IMR-90 (cell line): ENCODE measurements around the gene LNX1. TPM values are rescaled to one million over a fixed set of nuclear protein-coding genes. Genes with fewer than 3 reads are reported as not detected.
A peak's percentile ranks its signal among the peaks of the same experiment; 100 is the strongest.

ENCODE experiments used
- ATAC-seq: fragments of 200-7000 bp; cut with Tn5 transposase; 2 replicates; pipeline ENCODE4 v1.9.1; 2020; ENCODE audit warnings: low read depth, mild to moderate bottlenecking, moderate library complexity
- BruUV-seq: library from RNA; stranded (reverse); fragments of 400-500 nt; replicated peaks from 2 replicates; lab custom pipeline; 2021; lab: Mats Ljungman, UMichigan
- CTCF ChIA-PET: fragments of 300-600 bp; formaldehyde crosslinking; extraction: SDS; loops from one replicate; lab custom pipeline; 2021; ENCODE audit warnings: antibody characterized with exemption; lab: Yijun Ruan, JAX
- POLR2A ChIA-PET: fragments of 300-600 bp; sonication (Branson Sonifier 250); formaldehyde crosslinking; loops from one replicate; lab custom pipeline; 2022; ENCODE audit warnings: antibody characterized with exemption; ENCODE audit not compliant: unreplicated experiment; lab: Charles Lee
- DNase-seq: peaks from one replicate; pipeline ENCODE4 v3.0.0; 2013
- H2AFZ ChIP-seq: replicated peaks from 2 replicates; pipeline ENCODE3; 2013; ENCODE audit warnings: low read length, mild to moderate bottlenecking; ENCODE audit not compliant: poor library complexity
- H2AK5ac ChIP-seq: 2 replicates; pipeline ENCODE4 v1.6.1; 2013; ENCODE audit warnings: low read depth, low read length, inconsistent platforms
- H2AK9ac ChIP-seq: replicated peaks from 2 replicates; pipeline ENCODE3; 2013; ENCODE audit warnings: mild to moderate bottlenecking, low read depth, low read length, moderate library complexity; ENCODE audit not compliant: poor library complexity
- H2BK120ac ChIP-seq: 2 replicates; pipeline ENCODE4 v1.6.1; 2013; ENCODE audit warnings: low read depth, low read length, inconsistent platforms
- H2BK15ac ChIP-seq: 3 replicates; pipeline ENCODE4 v1.6.1; 2013; ENCODE audit warnings: low read depth, low read length, inconsistent platforms
- H2BK20ac ChIP-seq: 2 replicates; pipeline ENCODE4 v1.6.1; 2013; ENCODE audit warnings: low read depth, mild to moderate bottlenecking, inconsistent platforms, low read length, moderate library complexity
- H2BK5ac ChIP-seq: 2 replicates; pipeline ENCODE4 v1.6.1; 2013; ENCODE audit warnings: mild to moderate bottlenecking, low read depth, low read length, inconsistent platforms; ENCODE audit not compliant: poor library complexity, severe bottlenecking
- H3K14ac ChIP-seq: replicated peaks from 2 replicates; pipeline ENCODE4 v1.6.1; 2013; ENCODE audit warnings: low read depth, low read length, inconsistent platforms
- H3K18ac ChIP-seq: 2 replicates; pipeline ENCODE4 v1.6.1; 2013; ENCODE audit warnings: low read depth, low read length, control low read depth
- H3K23ac ChIP-seq: 2 replicates; pipeline ENCODE4 v1.6.1; 2013; ENCODE audit warnings: low read depth, low read length, inconsistent platforms
- H3K27ac ChIP-seq: 2 replicates; pipeline ENCODE4 v1.5.1; 2013; ENCODE audit warnings: mild to moderate bottlenecking, control low read depth, low read length; ENCODE audit not compliant: insufficient read depth
- H3K27me3 ChIP-seq: 2 replicates; pipeline ENCODE4 v1.6.1; 2013; ENCODE audit warnings: low read length; ENCODE audit not compliant: control insufficient read depth, insufficient read depth
- H3K36me3 ChIP-seq: 2 replicates; pipeline ENCODE4 v1.6.1; 2013; ENCODE audit warnings: low read length, mixed read lengths; ENCODE audit not compliant: control insufficient read depth, insufficient read depth
- H3K4ac ChIP-seq: 2 replicates; pipeline ENCODE4 v1.6.1; 2013; ENCODE audit warnings: low read depth, low read length, inconsistent platforms
- H3K4me1 ChIP-seq: 2 replicates; pipeline ENCODE4 v1.6.1; 2013; ENCODE audit warnings: low read length, mixed read lengths; ENCODE audit not compliant: control insufficient read depth, insufficient read depth
- H3K4me2 ChIP-seq: 2 replicates; pipeline ENCODE4 v1.6.1; 2013; ENCODE audit warnings: low read depth, mild to moderate bottlenecking, control low read depth, low read length, moderate library complexity
- H3K4me3 ChIP-seq: 2 replicates; pipeline ENCODE4 v1.5.1; 2013; ENCODE audit warnings: low read depth, mild to moderate bottlenecking, control low read depth, low read length, moderate library complexity; ENCODE audit not compliant: insufficient read depth
- H3K56ac ChIP-seq: 2 replicates; pipeline ENCODE4 v1.6.1; 2013; ENCODE audit warnings: low read length, inconsistent platforms; ENCODE audit not compliant: insufficient read depth; ENCODE audit errors: extremely low read depth
- H3K79me1 ChIP-seq, 2 experiments: 2 replicates each; pipeline ENCODE4 v1.6.1; 2013; ENCODE audit warnings: low read length in 2 of 2, inconsistent platforms in 1 of 2, low read depth in 1 of 2
- H3K9ac ChIP-seq: 2 replicates; pipeline ENCODE4 v1.6.1; 2013; ENCODE audit warnings: low read depth, low read length, control low read depth
- H3K9me1 ChIP-seq: 2 replicates; pipeline ENCODE4 v1.6.1; 2013; ENCODE audit warnings: low read length, inconsistent platforms; ENCODE audit not compliant: insufficient read depth
- H3K9me3 ChIP-seq: 2 replicates; pipeline ENCODE4 v1.6.1; 2013; ENCODE audit warnings: low read length; ENCODE audit not compliant: control insufficient read depth, insufficient read depth
- H4K20me1 ChIP-seq: 2 replicates; pipeline ENCODE4 v1.6.1; 2013; ENCODE audit warnings: low read length, inconsistent platforms; ENCODE audit not compliant: insufficient read depth
- H4K5ac ChIP-seq: 2 replicates; pipeline ENCODE4 v1.6.1; 2013; ENCODE audit warnings: mild to moderate bottlenecking, low read depth, low read length, control low read depth
- H4K8ac ChIP-seq, 2 experiments: 2 replicates each; pipeline ENCODE4 v1.6.1; 2013; ENCODE audit warnings: low read depth in 2 of 2, low read length in 2 of 2, control low read depth in 1 of 2, inconsistent platforms in 1 of 2
- H4K91ac ChIP-seq: 2 replicates; pipeline ENCODE4 v1.6.1; 2013; ENCODE audit warnings: low read depth, low read length, inconsistent platforms; ENCODE audit not compliant: insufficient read depth
- FOS ChIP-seq: fragments of 150-350 bp; IDR thresholded peaks from 2 replicates; pipeline ENCODE4 v1.6.1; 2016; ENCODE audit warnings: low read depth, low read length
- MAFK ChIP-seq: IDR thresholded peaks from 2 replicates; pipeline ENCODE4 v1.6.1; 2012; ENCODE audit warnings: low read depth, low read length, improper control_type of control experiment
- dilution Hi-C: fragments of 300-500 bp; cut with HindIII; formaldehyde crosslinking; loops from one replicate; pipeline ENCODE4 v1.14.3; 2018; ENCODE audit warnings: low sequenced_read_pairs; ENCODE audit not compliant: unreplicated experiment
- in situ Hi-C: fragments of 300-500 bp; cut with MboI; formaldehyde crosslinking; loops from 3 replicates; pipeline ENCODE4 v1.14.3; 2019; ENCODE audit warnings: low sequenced_read_pairs, inconsistent platforms, mixed read lengths
- intact Hi-C: fragments of 100-400 bp; cut with micrococcal nuclease; formaldehyde crosslinking; loops from 2 replicates; pipeline ENCODE4 v1.10.0; 2022
- polyA plus RNA-seq, 3 experiments: library from polyadenylated mRNA; depleted of rRNA; stranded (reverse); fragments of >200 nt; gene quantifications; 2 replicates each; pipeline ENCODE4 v1.2.3, GENCODE V29; 2012; ENCODE audit warnings: low replicate concordance in 1 of 3
- total RNA-seq: library from RNA; depleted of rRNA; stranded (reverse); fragments of >200 nt; gene quantifications from 2 replicates; pipeline ENCODE4 v1.2.3, GENCODE V29; 2012

Gene LNX1
- total and polyA plus RNA-seq, 2 of the 4 experiments (the other 2 are of a cell fraction) = 0.15 to 0.36 TPM

DNA sequence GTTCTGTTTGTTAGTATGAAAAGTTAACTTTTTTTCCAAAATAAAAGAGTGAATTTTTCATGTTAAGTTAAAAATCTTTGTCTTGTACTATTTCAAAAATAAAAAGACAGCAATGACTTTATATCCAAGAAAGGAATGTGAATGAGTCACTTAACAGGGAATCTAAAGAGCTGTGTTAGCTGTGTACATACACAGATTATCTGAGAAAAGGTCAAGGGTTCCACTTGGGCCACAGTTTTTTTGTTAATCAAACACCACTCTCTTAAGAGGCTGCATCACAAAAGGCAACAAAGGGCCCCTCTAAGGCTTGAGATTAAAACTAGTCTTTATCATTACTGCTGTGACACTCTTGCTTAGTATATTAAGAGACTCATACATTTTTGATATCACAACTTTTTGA lies 131.7 kb downstream of the LNX1 start:
- intact Hi-C loops = loop anchor here (10.0 kb wide), 1 partner anchor 265 kb away; no protein-coding TSS in a partner anchor
- POLR2A ChIA-PET = no interaction called here
- DNase-seq = peak; percentile 60

More for the DNA sequence above, 131.7 kb downstream of the LNX1 start:
- no TSS peak for BruUV-seq
- no peak overlapping the region for H2AK5ac ChIP-seq
- H2AFZ ChIP-seq = no peak overlapping the region
- H3K4ac ChIP-seq = no peak overlapping the region
- H3K79me1 ChIP-seq = peaks cover 17 to 20% of the 10 kb centered on the region in 2 experiments
- H3K36me3 ChIP-seq = peaks cover 11% of the 10 kb centered on the region
- H3K56ac ChIP-seq = no peak overlapping the region
- H3K23ac ChIP-seq = no peak overlapping the region
- H3K4me2 ChIP-seq = no peak overlapping the region
- H3K9ac ChIP-seq = no peak overlapping the region
- H4K8ac ChIP-seq = no peak overlapping the region
- no peaks in the 10 kb centered on the region for H4K20me1 ChIP-seq
- in situ Hi-C loops (no loop called here), dilution Hi-C loops (no loop called here)
- no peak overlapping the region for H3K14ac ChIP-seq
- no peak overlapping the region for H4K91ac ChIP-seq
- CTCF ChIA-PET = no interaction called here
- no peak overlapping the region for H2BK120ac ChIP-seq
- no peak overlapping the region for H4K5ac ChIP-seq
- H2BK5ac ChIP-seq = peak overlapping the region; percentile 77
- peaks cover 6% of the 10 kb centered on the region for H3K4me1 ChIP-seq
- TF ChIP-seq MAFK (no peak), FOS (peak; percentile 22; the same call in 1 of the 2 replicates)
- no peak overlapping the region; the same call in 1 of the 2 replicates for H3K27ac ChIP-seq
- H3K9me1 ChIP-seq = peaks cover 2% of the 10 kb centered on the region
- no peak overlapping the region for H3K18ac ChIP-seq
- no peak overlapping the region for H3K4me3 ChIP-seq
- H2BK20ac ChIP-seq = no peak overlapping the region
- no peaks in the 10 kb centered on the region for H3K27me3 ChIP-seq
- no peak overlapping the region for H2BK15ac ChIP-seq
- ATAC-seq = peak; percentile 88
- H2AK9ac ChIP-seq = no peak overlapping the region
- no peaks in the 10 kb centered on the region for H3K9me3 ChIP-seq
